Lower lobe of right lung (tissue), 2 donors: ENCODE measurements around the gene FZD4. TPM values are rescaled to one million over a fixed set of nuclear protein-coding genes. Genes with fewer than 3 reads are reported as not detected.
"Not testable (repeated sequence)": the region's sequence is repeated elsewhere in the genome, so short reads cannot be mapped to it uniquely, and the experiment has no call there.

Experiments used
- ATAC-seq, 2 donors: fragments of 200-7000 bp; cut with Tn5 transposase; one replicate each; pipeline ENCODE4 v1.9.1; 2020 to 2022; ENCODE audit warnings: mild to moderate bottlenecking in 2 of 2, moderate library complexity in 2 of 2
- DNase-seq: peaks from one replicate; pipeline ENCODE4 v3.0.0-alpha.2; 2020
- H3K27ac ChIP-seq: fragments of 200-600 bp; one replicate; pipeline ENCODE4 v1.8.0; 2022
- H3K27me3 ChIP-seq: fragments of 200-600 bp; one replicate; pipeline ENCODE4 v1.8.0; 2022; ENCODE audit warnings: low read depth
- H3K36me3 ChIP-seq: fragments of 200-600 bp; one replicate; pipeline ENCODE4 v1.8.0; 2022; ENCODE audit warnings: mild to moderate bottlenecking
- H3K4me1 ChIP-seq: fragments of 200-600 bp; one replicate; pipeline ENCODE4 v1.8.0; 2022
- H3K4me3 ChIP-seq: fragments of 200-600 bp; one replicate; pipeline ENCODE4 v1.8.0; 2022; ENCODE audit warnings: mild to moderate bottlenecking
- H3K9me3 ChIP-seq: fragments of 200-600 bp; one replicate; pipeline ENCODE4 v1.8.0; 2022
- intact Hi-C: fragments of 100-400 bp; cut with DNase I; formaldehyde crosslinking; loops from one replicate; pipeline ENCODE4 v1.11.0; 2022
- total RNA-seq: library from RNA; stranded (reverse); fragmentation: NEBNext Ultra II Directional; extraction: Animal tissue kit (Norgen Biotek cat#: 25700); gene quantifications from one replicate; pipeline ENCODE4 v1.2.1, GENCODE V29; 2021
- TF ChIP-seq, protein P1 (sequence below): fragments of 200-600 bp; IDR thresholded peaks from one replicate; pipeline ENCODE4 v1.8.0; 2022; ENCODE audit warnings: antibody characterized with exemption, mild to moderate bottlenecking
- donor health status: DM: no; HTN: yes; CAD: no; lungs with severe emphysema.

The FZD4 gene
- total RNA-seq, 1 donor from 2014 or later, result 51.1 TPM

DNA sequence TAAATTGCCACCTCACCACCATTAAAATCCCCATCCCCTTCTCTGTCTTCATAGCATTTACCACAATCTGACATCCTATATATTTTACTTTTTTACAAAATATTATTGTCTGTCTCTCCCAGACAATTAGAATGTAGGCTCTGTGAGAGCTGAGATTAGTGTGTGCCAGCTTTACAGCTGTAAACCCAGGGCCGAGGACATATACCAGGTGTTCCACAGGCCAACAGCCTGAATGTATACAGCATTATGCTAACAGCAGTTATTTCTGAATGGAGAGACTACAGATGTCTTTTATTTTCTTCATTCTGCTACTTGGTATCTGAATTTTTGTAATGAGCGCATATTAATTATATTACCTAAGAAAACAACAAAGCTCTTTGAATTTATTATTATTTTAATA, 36.7 kb downstream of the FZD4 start:
- intact Hi-C loops, result no loop called here

DNA sequence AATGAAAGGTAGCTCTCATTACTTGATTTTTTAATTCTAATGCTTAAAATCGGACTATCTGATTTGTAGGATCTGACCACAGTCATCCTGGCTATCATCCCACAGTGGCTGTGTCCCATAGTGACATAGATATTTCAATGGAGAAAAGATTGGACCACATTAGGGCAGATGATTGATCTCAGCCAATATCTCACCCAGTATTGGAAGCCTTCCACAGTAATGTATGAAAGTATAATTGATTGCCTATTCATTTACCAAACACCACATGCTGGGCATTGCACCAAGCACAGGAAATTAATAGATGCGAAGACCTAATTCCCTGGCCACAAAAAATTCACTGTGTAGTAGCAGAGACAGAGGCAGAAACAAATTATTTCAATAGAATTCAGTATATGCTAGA, 37.6 kb downstream of the FZD4 start:
- H3K27ac ChIP-seq, result peak overlapping the region; percentile 3
- no peaks in the 10 kb centered on the region for H3K27me3 ChIP-seq
- intact Hi-C loops, result no loop called here
- H3K9me3 ChIP-seq, result no peaks in the 10 kb centered on the region
- H3K4me1 ChIP-seq, result peaks cover 23% of the 10 kb centered on the region
- H3K4me3 ChIP-seq, result no peak overlapping the region
- TF ChIP-seq, protein P1, sequence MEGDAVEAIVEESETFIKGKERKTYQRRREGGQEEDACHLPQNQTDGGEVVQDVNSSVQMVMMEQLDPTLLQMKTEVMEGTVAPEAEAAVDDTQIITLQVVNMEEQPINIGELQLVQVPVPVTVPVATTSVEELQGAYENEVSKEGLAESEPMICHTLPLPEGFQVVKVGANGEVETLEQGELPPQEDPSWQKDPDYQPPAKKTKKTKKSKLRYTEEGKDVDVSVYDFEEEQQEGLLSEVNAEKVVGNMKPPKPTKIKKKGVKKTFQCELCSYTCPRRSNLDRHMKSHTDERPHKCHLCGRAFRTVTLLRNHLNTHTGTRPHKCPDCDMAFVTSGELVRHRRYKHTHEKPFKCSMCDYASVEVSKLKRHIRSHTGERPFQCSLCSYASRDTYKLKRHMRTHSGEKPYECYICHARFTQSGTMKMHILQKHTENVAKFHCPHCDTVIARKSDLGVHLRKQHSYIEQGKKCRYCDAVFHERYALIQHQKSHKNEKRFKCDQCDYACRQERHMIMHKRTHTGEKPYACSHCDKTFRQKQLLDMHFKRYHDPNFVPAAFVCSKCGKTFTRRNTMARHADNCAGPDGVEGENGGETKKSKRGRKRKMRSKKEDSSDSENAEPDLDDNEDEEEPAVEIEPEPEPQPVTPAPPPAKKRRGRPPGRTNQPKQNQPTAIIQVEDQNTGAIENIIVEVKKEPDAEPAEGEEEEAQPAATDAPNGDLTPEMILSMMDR, result no peak
- no peaks in the 10 kb centered on the region for H3K36me3 ChIP-seq
- ATAC-seq (no peak), DNase-seq (no peak)

More for the DNA sequence above, 36.7 kb downstream of the FZD4 start:
- no peak overlapping the region for H3K4me3 ChIP-seq
- no peak for ATAC-seq
- peaks cover 23% of the 10 kb centered on the region for H3K4me1 ChIP-seq
- no peaks in the 10 kb centered on the region for H3K36me3 ChIP-seq
- H3K27ac ChIP-seq, result peak overlapping the region; percentile 37
- TF ChIP-seq, protein P1, result no peak
- no peaks in the 10 kb centered on the region for H3K27me3 ChIP-seq
- no peaks in the 10 kb centered on the region for H3K9me3 ChIP-seq
- no peak for DNase-seq

DNA sequence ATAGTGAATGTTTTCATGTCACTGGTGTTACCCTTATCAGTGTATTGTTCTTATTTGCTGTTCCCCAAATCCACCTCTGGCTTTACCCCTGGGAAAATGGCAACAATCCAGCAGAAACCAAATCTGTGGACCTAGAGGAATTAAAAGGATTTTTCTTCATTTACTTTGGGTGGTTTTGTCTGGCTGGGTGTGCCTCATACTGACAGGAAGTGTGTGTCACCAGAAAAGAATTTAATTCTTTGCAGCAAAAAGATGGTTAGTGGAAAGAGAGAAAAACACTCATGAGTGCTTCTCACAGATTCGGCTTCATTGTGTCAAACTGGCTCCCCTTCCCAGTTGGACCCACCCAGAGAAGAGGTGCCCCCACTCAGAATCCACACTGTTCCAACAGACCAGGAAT, 38.9 kb downstream of the FZD4 start:
- ATAC-seq, result peak in 1 of 2 donors; percentile 45
- Histone ChIP-seq H3K27me3 (no peaks in the 10 kb centered on the region), H3K27ac (peak overlapping the region; percentile 70), H3K36me3 (no peaks in the 10 kb centered on the region), H3K9me3 (no peaks in the 10 kb centered on the region), H3K4me3 (no peak overlapping the region), H3K4me1 (peaks cover 23% of the 10 kb centered on the region)
- TF ChIP-seq, protein P1, result no peak
- intact Hi-C loops, result no loop called here
- DNase-seq, result no peak

DNA sequence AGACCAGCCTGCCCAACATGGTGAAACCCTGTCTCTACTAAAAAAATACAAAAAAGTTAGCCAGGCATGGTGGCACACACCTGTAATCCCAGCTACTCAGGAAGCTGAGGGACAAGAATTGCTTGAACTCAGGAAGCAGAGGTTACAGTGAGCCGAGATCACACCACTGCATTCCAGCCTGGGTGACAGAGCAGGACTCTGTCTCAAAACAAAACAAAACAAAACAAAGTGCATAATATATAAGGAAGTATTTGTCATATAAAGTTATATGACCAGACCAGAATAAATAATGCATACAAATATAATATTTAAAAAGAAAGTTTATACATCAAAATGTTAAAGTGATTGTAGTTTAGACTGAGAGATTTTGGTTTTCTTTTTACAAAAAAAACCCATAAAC, 39.3 kb downstream of the FZD4 start:
- Histone ChIP-seq H3K4me1 (peaks cover 23% of the 10 kb centered on the region), H3K27ac (peak overlapping the region; percentile 70)
- intact Hi-C loops, H3K27me3 ChIP-seq, ATAC-seq, DNase-seq, H3K4me3 ChIP-seq, H3K9me3 ChIP-seq, H3K36me3 ChIP-seq: not testable (repeated sequence)

DNA sequence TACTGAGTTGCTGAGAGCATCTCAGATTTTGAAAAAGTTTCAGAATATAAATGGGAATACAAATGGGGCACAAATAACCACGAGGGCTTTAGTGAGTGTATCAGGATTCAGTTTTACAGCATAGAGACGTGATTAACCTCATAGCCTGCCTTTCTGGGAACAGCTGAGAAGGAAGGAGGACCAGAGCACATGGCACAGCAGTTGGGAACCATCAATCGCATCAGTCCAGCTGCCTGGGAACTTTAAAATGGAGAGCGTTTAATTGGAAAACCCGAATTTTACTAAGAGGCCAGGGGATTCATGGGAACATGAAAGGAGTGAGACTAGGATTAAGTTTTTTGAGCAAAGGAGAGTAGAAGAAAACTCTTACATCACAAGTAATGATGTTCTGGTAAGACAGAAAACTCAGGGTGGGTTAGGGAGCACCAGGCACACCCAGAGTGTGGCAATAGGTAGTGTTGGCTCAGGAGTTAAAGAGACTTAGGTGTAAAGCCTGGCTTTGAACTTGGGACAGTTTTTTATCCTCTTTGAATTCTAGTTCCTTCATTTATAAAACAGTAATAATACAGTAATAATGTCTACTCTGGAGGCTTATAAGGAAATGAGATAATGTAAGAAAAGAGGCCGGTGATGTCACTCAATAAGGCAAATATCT, 40.2 kb downstream of the FZD4 start:
- intact Hi-C loops, result no loop called here
- TF ChIP-seq, protein P1, result no peak

DNA sequence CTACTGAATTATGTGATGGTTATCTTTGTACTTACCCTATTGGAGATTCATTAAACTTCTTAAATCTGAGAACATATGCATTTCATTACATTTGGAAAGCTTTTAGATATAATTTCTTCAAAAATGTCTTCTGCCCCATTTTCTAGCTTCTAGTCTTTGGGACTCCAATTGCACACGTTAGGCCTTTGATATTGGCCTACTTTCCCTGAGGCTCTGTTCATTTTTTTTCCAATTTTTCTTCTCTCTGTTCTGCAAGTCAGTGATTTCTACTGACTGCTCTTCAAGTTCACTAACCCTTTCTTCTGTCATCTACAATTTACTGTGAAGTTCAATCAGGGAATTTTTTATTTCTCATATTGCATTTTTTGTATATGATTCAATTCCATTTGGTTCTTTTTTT, 43.0 kb downstream of the FZD4 start:
- no peak overlapping the region for H3K4me3 ChIP-seq
- no peaks in the 10 kb centered on the region for H3K9me3 ChIP-seq
- H3K36me3 ChIP-seq, result no peaks in the 10 kb centered on the region
- ATAC-seq, result no peak
- DNase-seq, result no peak
- H3K27me3 ChIP-seq, result no peaks in the 10 kb centered on the region
- intact Hi-C loops, result no loop called here
- peaks cover 16% of the 10 kb centered on the region for H3K4me1 ChIP-seq
- H3K27ac ChIP-seq, result no peak overlapping the region
- TF ChIP-seq, protein P1, result no peak

More for the DNA sequence above, 40.2 kb downstream of the FZD4 start:
- H3K27me3 ChIP-seq, result no peaks in the 10 kb centered on the region
- no peak for DNase-seq
- H3K9me3 ChIP-seq, result no peaks in the 10 kb centered on the region
- no peak overlapping the region for H3K4me3 ChIP-seq
- ATAC-seq, result no peak
- no peaks in the 10 kb centered on the region for H3K36me3 ChIP-seq
- no peak overlapping the region for H3K27ac ChIP-seq
- peaks cover 23% of the 10 kb centered on the region for H3K4me1 ChIP-seq
